Endodermal cell (in vitro differentiated cells): ENCODE measurements around the gene SETD7. TPM values are rescaled to one million over a fixed set of nuclear protein-coding genes. Genes with fewer than 3 reads are reported as not detected.

Experiments
- DNase-seq: peaks from one replicate; pipeline ENCODE4 v3.0.0-alpha.2; 2017
- H3K27ac ChIP-seq: 2 replicates; pipeline ENCODE4 v1.5.1; 2013; ENCODE audit warnings: mild to moderate bottlenecking, low read depth, low read length, moderate library complexity
- H3K27me3 ChIP-seq: 2 replicates; pipeline ENCODE4 v1.6.1; 2013; ENCODE audit warnings: mild to moderate bottlenecking, low read length, moderate library complexity; ENCODE audit not compliant: insufficient read depth, control insufficient read depth, poor library complexity, severe bottlenecking
- H3K36me3 ChIP-seq: 2 replicates; pipeline ENCODE4 v1.7.0; 2013; ENCODE audit warnings: mild to moderate bottlenecking, low read length, moderate library complexity; ENCODE audit not compliant: control insufficient read depth, insufficient read depth
- H3K4me1 ChIP-seq: one replicate; pipeline ENCODE4 v1.7.0; 2013; ENCODE audit warnings: low read length; ENCODE audit not compliant: control insufficient read depth, insufficient read depth
- H3K4me3 ChIP-seq: 2 replicates; pipeline ENCODE4 v1.5.1; 2013; ENCODE audit warnings: mild to moderate bottlenecking, low read length, moderate library complexity
- H3K9ac ChIP-seq: 2 replicates; pipeline ENCODE4 v1.6.1; 2013; ENCODE audit warnings: mild to moderate bottlenecking, low read length, moderate library complexity; ENCODE audit not compliant: poor library complexity, severe bottlenecking; ENCODE audit errors: extremely low read depth
- H3K9me3 ChIP-seq: 2 replicates; pipeline ENCODE4 v1.6.1; 2013; ENCODE audit warnings: mild to moderate bottlenecking, low read length, moderate library complexity; ENCODE audit not compliant: control insufficient read depth
- H3K27ac Mint-ChIP-seq: 2 replicates; pipeline ENCODE4 v1.8.0; 2020; ENCODE audit warnings: mixed read lengths
- H3K27me3 Mint-ChIP-seq: 2 replicates; pipeline ENCODE4 v1.8.0; 2021; ENCODE audit warnings: mild to moderate bottlenecking, mixed read lengths; ENCODE audit not compliant: insufficient read depth
- H3K36me3 Mint-ChIP-seq: 2 replicates; pipeline ENCODE4 v1.8.0; 2020; ENCODE audit warnings: low read depth, mixed read lengths
- H3K4me1 Mint-ChIP-seq: 2 replicates; pipeline ENCODE4 v1.8.0; 2020; ENCODE audit warnings: mixed read lengths
- H3K4me3 Mint-ChIP-seq: 2 replicates; pipeline ENCODE4 v1.8.0; 2020; ENCODE audit warnings: mild to moderate bottlenecking, moderate library complexity, mixed read lengths
- H3K9me3 Mint-ChIP-seq: 2 replicates; pipeline ENCODE4 v1.8.0; 2020; ENCODE audit warnings: mild to moderate bottlenecking, mixed read lengths
- WGBS, 2 experiments: methylation state at CpG; one replicate each; pipeline versions ENCODE4 v1.1.5 to v1.1.7; 2013; ENCODE audit warnings: missing lambda C conversion rate in 2 of 2, mixed read lengths in 1 of 2; ENCODE audit not compliant: insufficient coverage in 1 of 2, insufficient read length in 1 of 2; 5-methylcytosine and 5-hydroxymethylcytosine counted together
- total RNA-seq, 2 donors: library from RNA; stranded (reverse); fragmentation: NEBNext Ultra II Directional in 1 of 2; extraction: Animal tissue kit (Norgen Biotek cat#: 25700) in 1 of 2; gene quantifications; 2 replicates in 1 of 2; 3 replicates in 1 of 2; pipeline ENCODE4 v1.2.1, GENCODE V29; 2021
- TF ChIP-seq, protein P1 (sequence below): fragments of 200-600 bp; sonication (generic); conservative IDR thresholded peaks from 2 replicates; pipeline ENCODE4 v1.5.0; 2021; ENCODE audit warnings: antibody characterized with exemption, mild to moderate bottlenecking

The SETD7 gene
- total RNA-seq, 2 donors from 2014 or later = 13.8 to 19.4 TPM

DNA sequence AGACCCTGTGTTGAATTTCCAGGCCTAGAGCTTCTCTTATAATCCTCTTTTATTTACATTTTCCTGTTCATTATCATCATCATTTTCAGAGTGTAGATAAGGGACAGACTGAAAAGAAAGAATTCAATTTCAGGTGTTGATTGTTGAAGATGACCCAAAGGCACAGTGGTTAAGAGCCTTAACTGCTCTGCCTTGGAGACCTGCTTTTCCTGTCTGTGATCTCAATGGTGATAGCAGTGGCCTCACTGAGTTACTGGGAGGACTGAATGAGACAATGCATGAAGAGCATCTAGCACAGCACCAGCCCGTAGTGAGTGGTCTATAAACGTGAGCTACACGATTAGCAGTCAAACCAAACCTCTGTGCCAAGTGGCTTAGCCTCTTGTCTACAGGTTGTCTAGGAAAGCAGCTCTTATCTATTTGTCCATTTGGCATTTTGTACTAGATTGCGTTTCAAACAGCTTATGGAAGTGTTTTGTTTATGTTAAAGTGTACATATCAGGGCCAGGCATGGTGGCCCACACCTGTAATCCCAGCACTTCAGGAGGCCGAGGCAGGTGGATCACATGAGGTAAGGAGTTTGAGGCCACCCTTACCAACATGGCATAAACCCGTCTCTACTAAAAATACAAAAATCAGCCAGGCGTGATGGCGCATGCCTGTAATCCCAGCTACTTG lies 41.5 kb downstream of the SETD7 start:
- no peak overlapping the region for H3K4me3 ChIP-seq
- H3K9me3 ChIP-seq = no peaks in the 10 kb centered on the region
- no peak overlapping the region for H3K9ac ChIP-seq
- no peaks in the 10 kb centered on the region for H3K9me3 Mint-ChIP-seq
- H3K36me3 ChIP-seq = peaks cover 72% of the 10 kb centered on the region
- H3K27ac ChIP-seq = no peak overlapping the region
- peaks cover 5% of the 10 kb centered on the region for H3K4me1 Mint-ChIP-seq
- peaks cover 68% of the 10 kb centered on the region for H3K36me3 Mint-ChIP-seq
- no peaks in the 10 kb centered on the region for H3K27me3 ChIP-seq
- no peak overlapping the region for H3K4me3 Mint-ChIP-seq
- TF ChIP-seq, protein P1, sequence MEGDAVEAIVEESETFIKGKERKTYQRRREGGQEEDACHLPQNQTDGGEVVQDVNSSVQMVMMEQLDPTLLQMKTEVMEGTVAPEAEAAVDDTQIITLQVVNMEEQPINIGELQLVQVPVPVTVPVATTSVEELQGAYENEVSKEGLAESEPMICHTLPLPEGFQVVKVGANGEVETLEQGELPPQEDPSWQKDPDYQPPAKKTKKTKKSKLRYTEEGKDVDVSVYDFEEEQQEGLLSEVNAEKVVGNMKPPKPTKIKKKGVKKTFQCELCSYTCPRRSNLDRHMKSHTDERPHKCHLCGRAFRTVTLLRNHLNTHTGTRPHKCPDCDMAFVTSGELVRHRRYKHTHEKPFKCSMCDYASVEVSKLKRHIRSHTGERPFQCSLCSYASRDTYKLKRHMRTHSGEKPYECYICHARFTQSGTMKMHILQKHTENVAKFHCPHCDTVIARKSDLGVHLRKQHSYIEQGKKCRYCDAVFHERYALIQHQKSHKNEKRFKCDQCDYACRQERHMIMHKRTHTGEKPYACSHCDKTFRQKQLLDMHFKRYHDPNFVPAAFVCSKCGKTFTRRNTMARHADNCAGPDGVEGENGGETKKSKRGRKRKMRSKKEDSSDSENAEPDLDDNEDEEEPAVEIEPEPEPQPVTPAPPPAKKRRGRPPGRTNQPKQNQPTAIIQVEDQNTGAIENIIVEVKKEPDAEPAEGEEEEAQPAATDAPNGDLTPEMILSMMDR = no peak
- no peaks in the 10 kb centered on the region for H3K27me3 Mint-ChIP-seq
- no peak overlapping the region for H3K27ac Mint-ChIP-seq
- DNase-seq = no peak
- peaks cover 2% of the 10 kb centered on the region for H3K4me1 ChIP-seq
- WGBS, 2 experiments = 93 to 94% methylated on average over 8 of the region's 8 CpGs

- no peaks in the 10 kb centered on the region for H3K4me1 ChIP-seq
- DNase-seq = no peak
- H3K27ac Mint-ChIP-seq = no peak overlapping the region
- TF ChIP-seq, protein P1 = no peak
- H3K27ac ChIP-seq = peak overlapping the region; percentile 10
- H3K36me3 ChIP-seq = peaks cover 62% of the 10 kb centered on the region
- H3K4me3 Mint-ChIP-seq = no peak overlapping the region
- peaks cover 45% of the 10 kb centered on the region for H3K36me3 Mint-ChIP-seq
- H3K9me3 ChIP-seq = no peaks in the 10 kb centered on the region
- no peak overlapping the region for H3K4me3 ChIP-seq
- no peaks in the 10 kb centered on the region for H3K27me3 ChIP-seq
- H3K27me3 Mint-ChIP-seq = no peaks in the 10 kb centered on the region
- WGBS, 2 experiments = 76 to 88% methylated on average over 8 to 10 of the region's 10 CpGs
- no peaks in the 10 kb centered on the region for H3K9me3 Mint-ChIP-seq
- peaks cover 14% of the 10 kb centered on the region for H3K4me1 Mint-ChIP-seq
- no peak overlapping the region for H3K9ac ChIP-seq
These were observed 44.7 kb downstream of the SETD7 start for GRCh38 chr4:139511320-139511719.

DNA sequence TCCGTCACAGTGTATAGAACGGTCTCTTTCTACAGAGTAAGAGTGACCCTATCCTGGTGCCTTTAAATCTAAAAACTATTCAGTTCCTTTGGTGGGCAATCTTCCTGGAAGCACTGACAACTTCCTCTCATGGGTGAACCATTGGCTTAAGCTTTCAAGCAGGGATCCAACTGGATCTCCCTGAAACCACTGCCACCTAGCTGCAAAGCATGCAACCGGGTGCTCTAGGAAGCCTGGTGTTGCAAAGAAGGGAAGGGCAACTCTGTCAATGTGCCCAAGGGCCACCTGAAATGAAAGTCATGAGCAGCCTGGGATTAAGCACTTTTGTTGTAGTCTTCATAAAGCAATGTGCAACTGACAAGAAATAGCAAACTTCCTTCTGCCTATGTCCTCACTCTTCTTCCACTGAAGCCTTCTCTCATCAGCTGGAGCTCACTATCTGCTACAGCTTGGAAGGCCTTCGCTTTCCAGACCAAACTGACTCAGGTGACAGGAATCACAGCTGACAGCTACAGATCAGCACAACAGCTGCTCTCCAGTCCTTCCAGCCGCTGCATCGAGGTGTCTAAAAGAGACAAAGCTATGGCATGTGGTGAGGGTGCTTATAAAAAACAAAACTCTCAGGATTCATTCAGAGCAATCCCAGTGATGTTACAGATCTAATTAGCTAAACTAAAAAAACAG lies 46.1 kb downstream of the SETD7 start:
- 86 to 89% methylated on average over 4 to 6 of the region's 6 CpGs for WGBS, 2 experiments
- Mint-ChIP-seq H3K27ac (no peak overlapping the region), H3K36me3 (peaks cover 40% of the 10 kb centered on the region), H3K9me3 (no peaks in the 10 kb centered on the region), H3K4me1 (peaks cover 14% of the 10 kb centered on the region), H3K4me3 (no peak overlapping the region), H3K27me3 (no peaks in the 10 kb centered on the region)
- H3K9me3 ChIP-seq = no peaks in the 10 kb centered on the region
- H3K4me3 ChIP-seq = no peak overlapping the region
- H3K4me1 ChIP-seq = no peaks in the 10 kb centered on the region
- no peaks in the 10 kb centered on the region for H3K27me3 ChIP-seq
- TF ChIP-seq, protein P1 = peak; percentile 83
- no peak overlapping the region for H3K9ac ChIP-seq
- DNase-seq = peak; percentile 80
- H3K27ac ChIP-seq = no peak overlapping the region
- peaks cover 61% of the 10 kb centered on the region for H3K36me3 ChIP-seq
